Measurements from ENCODE around the gene TREX2.

GRCh38 chrX:153456161-153456560 lies 10.3 kb upstream of the TREX2 start:
- TF ChIP-seq, protein P1, sequence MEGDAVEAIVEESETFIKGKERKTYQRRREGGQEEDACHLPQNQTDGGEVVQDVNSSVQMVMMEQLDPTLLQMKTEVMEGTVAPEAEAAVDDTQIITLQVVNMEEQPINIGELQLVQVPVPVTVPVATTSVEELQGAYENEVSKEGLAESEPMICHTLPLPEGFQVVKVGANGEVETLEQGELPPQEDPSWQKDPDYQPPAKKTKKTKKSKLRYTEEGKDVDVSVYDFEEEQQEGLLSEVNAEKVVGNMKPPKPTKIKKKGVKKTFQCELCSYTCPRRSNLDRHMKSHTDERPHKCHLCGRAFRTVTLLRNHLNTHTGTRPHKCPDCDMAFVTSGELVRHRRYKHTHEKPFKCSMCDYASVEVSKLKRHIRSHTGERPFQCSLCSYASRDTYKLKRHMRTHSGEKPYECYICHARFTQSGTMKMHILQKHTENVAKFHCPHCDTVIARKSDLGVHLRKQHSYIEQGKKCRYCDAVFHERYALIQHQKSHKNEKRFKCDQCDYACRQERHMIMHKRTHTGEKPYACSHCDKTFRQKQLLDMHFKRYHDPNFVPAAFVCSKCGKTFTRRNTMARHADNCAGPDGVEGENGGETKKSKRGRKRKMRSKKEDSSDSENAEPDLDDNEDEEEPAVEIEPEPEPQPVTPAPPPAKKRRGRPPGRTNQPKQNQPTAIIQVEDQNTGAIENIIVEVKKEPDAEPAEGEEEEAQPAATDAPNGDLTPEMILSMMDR (IDR thresholded peaks at IDR 0.05): no peak
- TF ChIP-seq ZFX (IDR thresholded peaks at IDR 0.05; ENCODE audit: borderline replicate concordance): no peak
